HUES6 (cell line): Measurements from ENCODE around the gene ASCC1.

Experiments
- H3K27ac ChIP-seq: 2 replicates; pipeline ENCODE4 v1.7.0; 2013; ENCODE audit warnings: low read depth, mild to moderate bottlenecking, low read length, inconsistent platforms
- H3K27me3 ChIP-seq: 2 replicates; pipeline ENCODE4 v1.6.1; 2013; ENCODE audit warnings: low read length; ENCODE audit not compliant: control insufficient read depth, insufficient read depth
- H3K36me3 ChIP-seq: 2 replicates; pipeline ENCODE4 v1.6.1; 2013; ENCODE audit warnings: low read length; ENCODE audit not compliant: control insufficient read depth, insufficient read depth
- H3K4me1 ChIP-seq: 2 replicates; pipeline ENCODE4 v1.6.1; 2013; ENCODE audit warnings: low read length; ENCODE audit not compliant: control insufficient read depth, insufficient read depth
- H3K4me3 ChIP-seq: 2 replicates; pipeline ENCODE4 v1.5.1; 2013; ENCODE audit warnings: low read depth, low read length
- H3K9ac ChIP-seq: one replicate; pipeline ENCODE4 v1.6.1; 2013; ENCODE audit warnings: mild to moderate bottlenecking, low read length
- H3K9me3 ChIP-seq: 2 replicates; pipeline ENCODE4 v1.6.1; 2013; ENCODE audit warnings: low read depth, low read length; ENCODE audit not compliant: control insufficient read depth, insufficient read depth

The ASCC1 gene

DNA sequence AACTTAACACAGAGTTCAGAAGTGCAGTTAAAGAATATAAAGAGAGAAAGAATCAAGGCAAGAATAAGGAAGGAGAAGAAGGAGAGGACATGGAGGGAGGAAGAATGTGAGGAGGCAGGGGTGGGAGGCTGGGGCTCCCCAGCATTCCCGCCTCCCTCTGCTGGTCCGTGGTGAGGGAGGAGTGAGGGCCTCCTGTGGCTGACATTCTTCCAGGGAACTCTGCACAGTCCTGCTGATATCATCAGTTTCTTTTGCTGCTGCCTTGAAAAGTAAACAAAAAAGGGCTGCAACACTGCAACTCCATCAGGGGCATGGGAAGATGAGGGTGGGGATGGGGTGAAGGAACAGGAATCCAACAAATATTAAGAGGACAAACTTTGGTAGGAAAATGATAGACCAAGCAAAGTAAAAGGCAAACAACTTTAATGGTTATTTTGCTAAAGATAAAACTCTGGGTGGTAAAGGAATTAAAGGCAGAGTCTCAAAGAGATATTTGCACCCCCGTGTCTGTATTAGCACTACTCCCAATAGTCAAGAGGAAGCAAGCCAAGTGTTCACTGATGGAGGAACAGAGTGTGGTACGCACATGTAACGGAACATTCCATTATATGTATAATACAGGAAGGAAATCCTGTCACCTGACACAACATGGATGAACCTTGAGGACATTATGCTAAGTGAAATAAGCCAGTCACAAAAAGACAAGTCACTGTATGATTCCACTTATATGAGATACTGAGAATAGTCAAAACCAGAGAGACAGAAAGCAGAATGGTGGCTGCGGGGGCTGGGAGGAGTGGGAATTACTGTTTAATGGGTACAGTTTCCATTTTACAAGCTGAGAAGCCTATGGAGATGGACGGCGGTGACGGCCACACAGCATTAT is 119.7 kb downstream of the ASCC1 start:
- no peak overlapping the region for H3K27ac ChIP-seq
- no peaks in the 10 kb centered on the region for H3K9me3 ChIP-seq
- no peak overlapping the region for H3K4me3 ChIP-seq
- no peaks in the 10 kb centered on the region; the same call in 1 of the 2 replicates for H3K4me1 ChIP-seq
- H3K36me3 ChIP-seq: peaks cover 16% of the 10 kb centered on the region
- H3K27me3 ChIP-seq: no peaks in the 10 kb centered on the region
- no peak overlapping the region for H3K9ac ChIP-seq

- no peak overlapping the region for H3K27ac ChIP-seq
- H3K4me1 ChIP-seq: peaks cover 3% of the 10 kb centered on the region; the same call in 1 of the 2 replicates
- H3K4me3 ChIP-seq: no peak overlapping the region
- no peak overlapping the region for H3K9ac ChIP-seq
- H3K36me3 ChIP-seq: peaks cover 13% of the 10 kb centered on the region
- no peaks in the 10 kb centered on the region for H3K9me3 ChIP-seq
- peaks cover 5% of the 10 kb centered on the region; the same call in 1 of the 2 replicates for H3K27me3 ChIP-seq
These were observed 120.9 kb downstream of the ASCC1 start for GRCh38 chr10:72095195-72095594.

- Histone ChIP-seq H3K9ac (no peak overlapping the region), H3K4me3 (no peak overlapping the region), H3K4me1 (peaks cover 3% of the 10 kb centered on the region; the same call in 1 of the 2 replicates), H3K9me3 (no peaks in the 10 kb centered on the region), H3K27me3 (peaks cover 10% of the 10 kb centered on the region; the same call in 1 of the 2 replicates), H3K36me3 (peaks cover 13% of the 10 kb centered on the region), H3K27ac (no peak overlapping the region)
These were observed 121.5 kb downstream of the ASCC1 start for GRCh38 chr10:72094574-72094973.

DNA sequence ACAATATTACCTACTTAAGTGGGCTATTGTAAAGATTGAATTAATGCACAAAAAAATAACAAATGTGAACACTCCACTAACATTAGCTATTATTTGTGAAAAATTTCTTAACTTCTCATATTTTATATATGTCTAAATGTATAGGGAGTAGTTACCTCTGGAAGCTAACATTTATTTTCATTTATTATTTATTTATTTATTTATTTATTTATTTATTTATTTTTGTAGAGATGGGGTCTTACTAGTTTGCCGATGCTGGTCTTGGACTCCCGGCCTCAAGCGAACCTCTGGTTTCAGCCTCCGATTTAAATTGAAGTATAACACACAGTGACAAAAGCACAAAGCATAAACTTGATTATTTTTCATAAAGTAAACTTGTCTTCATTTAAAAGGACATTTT is 122.6 kb downstream of the ASCC1 start:
- Histone ChIP-seq H3K36me3 (peaks cover 13% of the 10 kb centered on the region), H3K27me3 (peaks cover 21% of the 10 kb centered on the region), H3K4me1 (peaks cover 9% of the 10 kb centered on the region; the same call in 1 of the 2 replicates), H3K9ac (no peak overlapping the region), H3K27ac (no peak overlapping the region), H3K9me3 (no peaks in the 10 kb centered on the region), H3K4me3 (no peak overlapping the region)

GRCh38 chr10:72092987-72093386 is 123.1 kb downstream of the ASCC1 start:
- no peaks in the 10 kb centered on the region for H3K9me3 ChIP-seq
- peaks cover 10% of the 10 kb centered on the region; the same call in 1 of the 2 replicates for H3K4me1 ChIP-seq
- H3K4me3 ChIP-seq: no peak overlapping the region
- no peak overlapping the region for H3K9ac ChIP-seq
- no peak overlapping the region for H3K27ac ChIP-seq
- H3K36me3 ChIP-seq: peaks cover 13% of the 10 kb centered on the region
- peaks cover 25% of the 10 kb centered on the region for H3K27me3 ChIP-seq

DNA sequence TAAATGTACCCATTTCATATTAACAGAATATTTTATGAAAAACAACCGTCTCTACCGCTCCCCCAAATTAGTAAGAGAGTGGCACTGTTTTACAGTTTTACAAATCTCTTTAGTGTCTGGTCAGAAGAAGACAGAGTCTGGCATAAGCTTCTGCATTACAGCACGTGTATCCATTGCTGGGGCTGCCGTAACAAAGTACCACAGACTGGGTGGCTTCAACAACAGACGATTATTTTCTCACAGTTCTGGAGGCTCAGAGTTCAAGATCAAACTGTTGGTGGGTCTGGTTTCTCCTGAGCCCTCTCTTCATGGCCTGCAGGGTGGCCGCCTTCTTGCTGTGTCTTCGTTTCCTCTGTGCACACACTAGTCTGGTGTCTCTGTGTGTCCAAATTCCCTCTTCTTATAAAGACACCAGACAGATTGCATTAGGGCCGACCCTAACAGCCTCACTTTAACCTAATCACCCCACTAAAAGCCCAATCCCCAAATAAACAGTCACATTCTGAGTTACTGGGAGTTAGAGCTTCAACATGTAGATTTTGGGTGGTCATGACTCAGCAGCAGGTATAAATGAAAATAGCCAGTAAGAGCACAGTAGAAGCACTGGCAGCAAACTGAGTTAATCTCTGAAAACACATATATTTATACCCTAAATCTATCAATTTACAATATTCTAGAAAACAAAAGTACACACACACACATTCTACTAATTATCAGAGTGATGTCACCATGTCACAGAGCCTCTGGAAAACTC is 123.7 kb downstream of the ASCC1 start:
- Histone ChIP-seq H3K27me3 (peaks cover 32% of the 10 kb centered on the region), H3K9ac (no peak overlapping the region), H3K27ac (no peak overlapping the region), H3K4me1 (peaks cover 10% of the 10 kb centered on the region; the same call in 1 of the 2 replicates), H3K4me3 (no peak overlapping the region), H3K9me3 (no peaks in the 10 kb centered on the region), H3K36me3 (peaks cover 13% of the 10 kb centered on the region)

DNA sequence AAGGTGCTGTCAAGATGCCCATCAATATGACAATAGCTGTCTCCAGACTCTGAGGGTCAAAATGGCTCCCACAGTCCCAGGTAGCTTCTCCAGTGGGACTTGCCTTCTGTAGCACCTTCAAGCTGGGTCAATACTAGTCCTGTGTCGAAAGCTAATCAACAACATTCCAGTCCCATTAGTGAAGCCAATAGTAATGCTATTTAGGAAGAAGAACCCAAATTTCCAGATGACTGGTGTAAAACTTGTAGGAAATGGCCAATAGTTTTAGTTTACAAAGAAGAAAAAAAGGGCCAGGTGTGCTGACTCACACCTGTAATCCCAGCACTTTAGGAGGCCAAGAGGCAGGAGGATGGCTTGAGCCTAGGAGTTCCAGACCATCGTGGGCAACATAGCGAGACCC is 125.8 kb downstream of the ASCC1 start:
- peaks cover 52% of the 10 kb centered on the region for H3K27me3 ChIP-seq
- no peak overlapping the region for H3K4me3 ChIP-seq
- H3K27ac ChIP-seq: no peak overlapping the region
- no peaks in the 10 kb centered on the region for H3K9me3 ChIP-seq
- no peak overlapping the region for H3K9ac ChIP-seq
- peaks cover 17% of the 10 kb centered on the region for H3K4me1 ChIP-seq
- no peaks in the 10 kb centered on the region for H3K36me3 ChIP-seq

- Histone ChIP-seq H3K27ac (no peak overlapping the region), H3K4me1 (peaks cover 17% of the 10 kb centered on the region), H3K4me3 (no peak overlapping the region), H3K36me3 (no peaks in the 10 kb centered on the region), H3K9me3 (no peaks in the 10 kb centered on the region), H3K9ac (no peak overlapping the region), H3K27me3 (peaks cover 59% of the 10 kb centered on the region)
These were observed 126.5 kb downstream of the ASCC1 start for GRCh38 chr10:72089618-72090017.

DNA sequence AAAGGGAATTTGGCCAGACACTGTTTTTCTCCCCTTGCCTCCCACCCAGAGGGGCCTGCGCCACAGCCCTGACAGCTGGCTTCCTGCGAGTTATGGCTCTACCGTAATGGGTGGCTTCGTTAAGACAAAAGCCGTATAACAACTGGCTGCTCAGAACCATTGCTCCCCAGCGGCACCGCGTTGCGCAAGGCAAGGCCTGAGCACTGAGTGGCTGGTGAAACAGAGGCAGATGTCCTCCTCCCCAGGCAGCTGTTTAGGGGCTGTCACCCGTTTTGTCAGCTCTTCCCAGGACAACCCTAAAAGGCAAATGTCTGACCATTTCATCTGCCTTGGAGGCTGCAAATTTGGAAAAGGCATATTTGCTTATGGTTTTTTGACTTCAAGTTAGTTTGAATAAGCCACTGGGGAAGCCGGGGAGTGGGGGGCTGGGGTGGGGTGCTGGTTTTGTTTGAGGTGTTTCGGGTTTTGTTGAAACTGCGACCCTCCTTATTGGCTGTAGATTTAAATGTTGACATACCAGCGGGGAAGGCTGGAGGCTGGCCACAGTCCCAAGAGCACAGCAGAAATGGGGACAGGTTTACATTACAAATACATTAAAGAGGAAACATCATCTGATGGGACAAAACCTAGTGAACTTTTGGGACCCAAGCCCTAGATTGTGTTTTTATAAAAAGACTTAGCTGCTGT is 127.0 kb downstream of the ASCC1 start:
- Histone ChIP-seq H3K27ac (no peak overlapping the region), H3K9ac (no peak overlapping the region), H3K4me1 (peaks cover 17% of the 10 kb centered on the region), H3K9me3 (no peaks in the 10 kb centered on the region), H3K4me3 (peak overlapping the region; percentile 68), H3K27me3 (peaks cover 65% of the 10 kb centered on the region), H3K36me3 (no peaks in the 10 kb centered on the region)

GRCh38 chr10:72087969-72088888 is 127.8 kb downstream of the ASCC1 start, which contains the start of gene SPOCK2:
Gene SPOCK2, minus strand, starts transcription at chr10:72088551. Its CDS starts 223 bp downstream, at chr10:72088328.
- Histone ChIP-seq H3K27me3 (peaks cover 65% of the 10 kb centered on the region), H3K9ac (peak within 1 kb of the TSS; percentile 18), H3K27ac (no peak within 1 kb of the TSS), H3K9me3 (no peaks in the 10 kb centered on the region), H3K36me3 (no peaks in the 10 kb centered on the region), H3K4me1 (peaks cover 17% of the 10 kb centered on the region), H3K4me3 (peak within 1 kb of the TSS; percentile 68)
